Measurements from ENCODE around the gene AIMP1.

Gene AIMP1

GRCh38 chr4:106371161-106371560 is 54.8 kb downstream of the AIMP1 start:
- POLR2A ChIA-PET = no interaction called here
- TF ChIP-seq ZNF26 (tag by site-specific recombination; IDR thresholded peaks at IDR 0.05) = no peak
- TF ChIP-seq ZNF48 (tag by site-specific recombination; IDR thresholded peaks at IDR 0.05) = no peak
- TF ChIP-seq ZIC2 (tag by site-specific recombination; IDR thresholded peaks at IDR 0.05) = no peak
- no peaks in the 10 kb centered on the region for H3K36me3 ChIP-seq (ENCODE audit: control insufficient read depth in 2 of 2, insufficient read depth in 1 of 2, low read length in 2 of 2)
- no peaks in the 10 kb centered on the region for H3K4me1 ChIP-seq (ENCODE audit: control insufficient read depth, insufficient read depth, low read length)
- no peaks in the 10 kb centered on the region for H3K9me3 ChIP-seq (ENCODE audit: control insufficient read depth, insufficient read depth, low read depth, low read length)
- H3K27ac ChIP-seq (ENCODE audit: extremely low read depth, low read depth, low read length) = no peak overlapping the region
- CTCF ChIA-PET = interaction anchor here (0.7 to 1.3 kb wide), 4 partner anchors 19 to 438 kb away, joined by 3 to 5 read pairs (median 4); no protein-coding TSS in a partner anchor
- H3K4me3 ChIP-seq (ENCODE audit: low read depth, low read length) = no peak overlapping the region

- POLR2A ChIA-PET = no interaction called here
- Histone ChIP-seq H3K36me3 (ENCODE audit: control insufficient read depth in 2 of 2, insufficient read depth in 1 of 2, low read length in 2 of 2) (no peaks in the 10 kb centered on the region), H3K4me1 (ENCODE audit: control insufficient read depth, insufficient read depth, low read length) (no peaks in the 10 kb centered on the region), H3K4me3 (ENCODE audit: low read depth, low read length) (no peak overlapping the region), H3K9me3 (ENCODE audit: control insufficient read depth, insufficient read depth, low read depth, low read length) (no peaks in the 10 kb centered on the region), H3K27ac (ENCODE audit: extremely low read depth, low read depth, low read length) (no peak overlapping the region)
- CTCF ChIA-PET = no interaction called here
- TF ChIP-seq ZSCAN4 (tag by site-specific recombination; IDR thresholded peaks at IDR 0.05) (no peak), ZNF19 (tag by site-specific recombination; IDR thresholded peaks at IDR 0.05; ENCODE audit: low read depth) (no peak), ZBTB8A (tag by site-specific recombination; IDR thresholded peaks at IDR 0.05) (no peak), SCRT1 (tag by site-specific recombination; IDR thresholded peaks at IDR 0.05; ENCODE audit: borderline replicate concordance) (no peak), SCRT2 (tag by site-specific recombination; IDR thresholded peaks at IDR 0.05) (no peak), ZBTB49 (tag by site-specific recombination; IDR thresholded peaks at IDR 0.05; ENCODE audit: low read depth) (no peak), ZNF311 (tag by site-specific recombination; IDR thresholded peaks at IDR 0.05; ENCODE audit: borderline replicate concordance) (no peak), ATF2 (tag by site-specific recombination; IDR thresholded peaks at IDR 0.05; ENCODE audit: low read depth) (no peak), HOXA7 (CRISPR knock-in tag; IDR thresholded peaks at IDR 0.05; ENCODE audit: borderline replicate concordance) (no peak), ZNF530 (tag by site-specific recombination; IDR thresholded peaks at IDR 0.05; ENCODE audit: low read depth) (no peak), ZNF174 (tag by site-specific recombination; IDR thresholded peaks at IDR 0.05) (no peak), ZSCAN5A (tag by site-specific recombination; IDR thresholded peaks at IDR 0.05) (no peak), ZNF76 (tag by site-specific recombination; IDR thresholded peaks at IDR 0.05; ENCODE audit: borderline replicate concordance, low read depth) (no peak), SP7 (tag by site-specific recombination; IDR thresholded peaks at IDR 0.05) (no peak), ZNF776 (tag by site-specific recombination; IDR thresholded peaks at IDR 0.05; ENCODE audit: borderline replicate concordance) (no peak)
These were observed 56.7 kb downstream of the AIMP1 start for GRCh38 chr4:106373026-106373425.
